ENCODE measurements around the gene EPB41L1. TPM values are rescaled to one million over a fixed set of nuclear protein-coding genes. Genes with fewer than 3 reads are reported as not detected.

Gene EPB41L1
- total RNA-seq, 1 experiment from 2014 or later = 129 TPM

- ChIA-PET POLR2A (no interaction called here), CTCF (interaction anchor here (0.7 to 0.9 kb wide), 2 partner anchors 12 to 14 kb away, joined by 3 to 5 read pairs; no protein-coding TSS in a partner anchor)
- H3K9me3 Mint-ChIP-seq (ENCODE audit: unreplicated experiment) = no peaks in the 10 kb centered on the region
- H3K4me3 ChIP-seq (ENCODE audit: low read depth, low read length) = no peak overlapping the region
- no peak overlapping the region for H3K27ac Mint-ChIP-seq (ENCODE audit: unreplicated experiment)
- peaks cover 54% of the 10 kb centered on the region for H3K36me3 Mint-ChIP-seq (ENCODE audit: insufficient read depth, unreplicated experiment)
- intact Hi-C loops (cut with micrococcal nuclease; ENCODE audit: unreplicated experiment) = no loop called here
- H3K27me3 Mint-ChIP-seq (ENCODE audit: insufficient read depth, unreplicated experiment) = no peaks in the 10 kb centered on the region
- TF ChIP-seq, protein P1, sequence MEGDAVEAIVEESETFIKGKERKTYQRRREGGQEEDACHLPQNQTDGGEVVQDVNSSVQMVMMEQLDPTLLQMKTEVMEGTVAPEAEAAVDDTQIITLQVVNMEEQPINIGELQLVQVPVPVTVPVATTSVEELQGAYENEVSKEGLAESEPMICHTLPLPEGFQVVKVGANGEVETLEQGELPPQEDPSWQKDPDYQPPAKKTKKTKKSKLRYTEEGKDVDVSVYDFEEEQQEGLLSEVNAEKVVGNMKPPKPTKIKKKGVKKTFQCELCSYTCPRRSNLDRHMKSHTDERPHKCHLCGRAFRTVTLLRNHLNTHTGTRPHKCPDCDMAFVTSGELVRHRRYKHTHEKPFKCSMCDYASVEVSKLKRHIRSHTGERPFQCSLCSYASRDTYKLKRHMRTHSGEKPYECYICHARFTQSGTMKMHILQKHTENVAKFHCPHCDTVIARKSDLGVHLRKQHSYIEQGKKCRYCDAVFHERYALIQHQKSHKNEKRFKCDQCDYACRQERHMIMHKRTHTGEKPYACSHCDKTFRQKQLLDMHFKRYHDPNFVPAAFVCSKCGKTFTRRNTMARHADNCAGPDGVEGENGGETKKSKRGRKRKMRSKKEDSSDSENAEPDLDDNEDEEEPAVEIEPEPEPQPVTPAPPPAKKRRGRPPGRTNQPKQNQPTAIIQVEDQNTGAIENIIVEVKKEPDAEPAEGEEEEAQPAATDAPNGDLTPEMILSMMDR (IDR thresholded peaks at IDR 0.05; ENCODE audit: insufficient read depth in 1 of 2, low read depth in 1 of 2, low read length in 1 of 2, severe bottlenecking in 1 of 2, unreplicated experiment in 1 of 2) = no peak
- BruUV-seq (replicated peaks) = no TSS peak
- H3K4me3 Mint-ChIP-seq (ENCODE audit: unreplicated experiment) = no peak overlapping the region
- H3K4me1 Mint-ChIP-seq (ENCODE audit: low read depth, unreplicated experiment) = no peaks in the 10 kb centered on the region
- no peaks in the 10 kb centered on the region for H3K4me1 ChIP-seq
- peaks cover 5% of the 10 kb centered on the region; the same call in 1 of the 2 replicates for H3K36me3 ChIP-seq (ENCODE audit: control insufficient read depth, insufficient read depth, low read length)
- H3K27me3 ChIP-seq (replicated peaks; ENCODE audit: control insufficient read depth, insufficient read depth, low read length) = no peaks in the 10 kb centered on the region
- H3K9me3 ChIP-seq = no peaks in the 10 kb centered on the region
- DNase-seq = no peak
Measured at GRCh38 chr20:36253036-36253435, 98.5 kb downstream of the EPB41L1 start.

- H3K4me1 ChIP-seq = no peaks in the 10 kb centered on the region
- no peaks in the 10 kb centered on the region for H3K27me3 Mint-ChIP-seq (ENCODE audit: insufficient read depth, unreplicated experiment)
- DNase-seq = no peak
- TF ChIP-seq, protein P1 (IDR thresholded peaks at IDR 0.05; ENCODE audit: insufficient read depth in 1 of 2, low read depth in 1 of 2, low read length in 1 of 2, severe bottlenecking in 1 of 2, unreplicated experiment in 1 of 2) = no peak
- H3K4me3 ChIP-seq (ENCODE audit: low read depth, low read length) = no peak overlapping the region
- H3K36me3 Mint-ChIP-seq (ENCODE audit: insufficient read depth, unreplicated experiment) = peaks cover 43% of the 10 kb centered on the region
- intact Hi-C loops (cut with micrococcal nuclease; ENCODE audit: unreplicated experiment) = no loop called here
- H3K4me1 Mint-ChIP-seq (ENCODE audit: low read depth, unreplicated experiment) = no peaks in the 10 kb centered on the region
- H3K9me3 ChIP-seq = no peaks in the 10 kb centered on the region
- peaks cover 3% of the 10 kb centered on the region; the same call in 1 of the 2 replicates for H3K36me3 ChIP-seq (ENCODE audit: control insufficient read depth, insufficient read depth, low read length)
- no peak overlapping the region for H3K4me3 Mint-ChIP-seq (ENCODE audit: unreplicated experiment)
- no peaks in the 10 kb centered on the region for H3K9me3 Mint-ChIP-seq (ENCODE audit: unreplicated experiment)
- ChIA-PET CTCF (no interaction called here), POLR2A (no interaction called here)
- no peak overlapping the region for H3K27ac Mint-ChIP-seq (ENCODE audit: unreplicated experiment)
- BruUV-seq (replicated peaks) = no TSS peak
- H3K27me3 ChIP-seq (replicated peaks; ENCODE audit: control insufficient read depth, insufficient read depth, low read length) = no peaks in the 10 kb centered on the region
Measured at GRCh38 chr20:36254076-36254475, 99.5 kb downstream of the EPB41L1 start.

DNA sequence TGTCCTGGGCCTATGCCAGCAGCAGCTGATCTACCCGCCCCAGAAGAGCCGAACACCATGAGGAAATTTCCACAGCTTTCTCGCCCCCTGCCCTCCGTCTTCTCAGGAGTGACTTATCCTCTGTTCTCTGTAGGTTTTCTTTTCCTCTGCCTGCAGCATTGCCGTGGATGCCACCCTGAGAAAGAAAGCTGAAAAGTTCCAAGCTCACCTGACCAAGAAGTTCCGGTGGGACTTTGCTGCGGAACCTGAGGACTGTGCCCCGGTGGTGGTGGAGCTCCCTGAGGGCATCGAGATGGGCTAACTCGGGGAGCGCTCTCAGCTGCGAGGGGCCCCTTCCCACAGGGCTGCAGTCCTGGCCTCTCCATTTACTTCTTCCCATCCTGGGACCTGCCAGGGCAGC lies 100.9 kb downstream of the EPB41L1 start:
- TF ChIP-seq, protein P1 (IDR thresholded peaks at IDR 0.05; ENCODE audit: insufficient read depth in 1 of 2, low read depth in 1 of 2, low read length in 1 of 2, severe bottlenecking in 1 of 2, unreplicated experiment in 1 of 2) = no peak
- H3K9me3 Mint-ChIP-seq (ENCODE audit: unreplicated experiment) = no peaks in the 10 kb centered on the region
- H3K4me1 Mint-ChIP-seq (ENCODE audit: low read depth, unreplicated experiment) = no peaks in the 10 kb centered on the region
- CTCF ChIA-PET = interaction anchor here (1.1 kb wide), 1 partner anchor 53 kb away, joined by 4 read pairs; no protein-coding TSS in a partner anchor
- Histone ChIP-seq H3K4me1 (no peaks in the 10 kb centered on the region), H3K4me3 (ENCODE audit: low read depth, low read length) (no peak overlapping the region), H3K36me3 (ENCODE audit: control insufficient read depth, insufficient read depth, low read length) (peaks cover 2% of the 10 kb centered on the region; the same call in 1 of the 2 replicates), H3K9me3 (no peaks in the 10 kb centered on the region), H3K27me3 (replicated peaks; ENCODE audit: control insufficient read depth, insufficient read depth, low read length) (no peaks in the 10 kb centered on the region)
- DNase-seq = no peak
- POLR2A ChIA-PET = no interaction called here
- H3K27me3 Mint-ChIP-seq (ENCODE audit: insufficient read depth, unreplicated experiment) = no peaks in the 10 kb centered on the region
- peaks cover 33% of the 10 kb centered on the region for H3K36me3 Mint-ChIP-seq (ENCODE audit: insufficient read depth, unreplicated experiment)
- intact Hi-C loops (cut with micrococcal nuclease; ENCODE audit: unreplicated experiment) = no loop called here
- H3K4me3 Mint-ChIP-seq (ENCODE audit: unreplicated experiment) = no peak overlapping the region
- H3K27ac Mint-ChIP-seq (ENCODE audit: unreplicated experiment) = no peak overlapping the region
- no TSS peak for BruUV-seq (replicated peaks)
